OCI-LY1 (cell line): ENCODE measurements around the gene ASTN1.

Experiments used
- EZH2 ChIP-seq: fragments of 200-600 bp; sonication (generic), shearing (Covaris generic); IDR thresholded peaks from 2 replicates; pipeline ENCODE4 v1.8.0; 2017; ENCODE audit warnings: borderline replicate concordance, mixed run types, mild to moderate bottlenecking, antibody characterized with exemption, low read length, moderate library complexity, mixed read lengths
- TF ChIP-seq, protein P1 (sequence below): fragments of 200-600 bp; sonication (generic), shearing (Covaris generic); IDR thresholded peaks from 2 replicates; pipeline ENCODE4 v1.5.1; 2017; ENCODE audit warnings: mild to moderate bottlenecking, antibody characterized with exemption, low read length, moderate library complexity, mixed read lengths

DNA sequence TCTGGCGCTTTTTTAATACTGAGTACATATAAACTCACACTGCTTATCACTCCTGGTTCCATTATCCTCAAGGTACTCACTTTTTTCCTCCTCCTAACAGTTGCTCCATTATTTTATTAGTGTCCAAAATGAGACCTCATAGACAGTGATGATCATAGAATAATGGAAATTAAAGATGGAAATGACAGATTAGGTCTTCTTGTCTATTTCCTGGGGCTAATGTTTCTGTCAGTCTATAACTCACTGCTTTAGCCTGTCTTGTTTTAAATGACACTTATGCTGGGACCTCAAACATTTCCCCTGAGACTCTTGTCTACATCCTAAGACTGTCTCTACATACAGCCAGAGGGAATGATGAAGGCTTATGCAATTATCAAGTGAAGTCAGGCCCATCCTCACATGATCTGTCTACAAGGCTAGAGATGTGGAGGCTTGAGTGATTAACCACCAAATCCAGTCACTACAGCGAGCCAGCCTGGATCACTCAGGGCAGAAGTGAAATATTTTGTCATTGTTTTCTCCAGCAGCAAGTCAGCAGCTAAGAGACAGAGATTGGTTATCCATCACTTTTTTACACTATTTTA, 152.1 kb downstream of the ASTN1 start:
- TF ChIP-seq, protein P1, sequence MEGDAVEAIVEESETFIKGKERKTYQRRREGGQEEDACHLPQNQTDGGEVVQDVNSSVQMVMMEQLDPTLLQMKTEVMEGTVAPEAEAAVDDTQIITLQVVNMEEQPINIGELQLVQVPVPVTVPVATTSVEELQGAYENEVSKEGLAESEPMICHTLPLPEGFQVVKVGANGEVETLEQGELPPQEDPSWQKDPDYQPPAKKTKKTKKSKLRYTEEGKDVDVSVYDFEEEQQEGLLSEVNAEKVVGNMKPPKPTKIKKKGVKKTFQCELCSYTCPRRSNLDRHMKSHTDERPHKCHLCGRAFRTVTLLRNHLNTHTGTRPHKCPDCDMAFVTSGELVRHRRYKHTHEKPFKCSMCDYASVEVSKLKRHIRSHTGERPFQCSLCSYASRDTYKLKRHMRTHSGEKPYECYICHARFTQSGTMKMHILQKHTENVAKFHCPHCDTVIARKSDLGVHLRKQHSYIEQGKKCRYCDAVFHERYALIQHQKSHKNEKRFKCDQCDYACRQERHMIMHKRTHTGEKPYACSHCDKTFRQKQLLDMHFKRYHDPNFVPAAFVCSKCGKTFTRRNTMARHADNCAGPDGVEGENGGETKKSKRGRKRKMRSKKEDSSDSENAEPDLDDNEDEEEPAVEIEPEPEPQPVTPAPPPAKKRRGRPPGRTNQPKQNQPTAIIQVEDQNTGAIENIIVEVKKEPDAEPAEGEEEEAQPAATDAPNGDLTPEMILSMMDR: no peak
- TF ChIP-seq EZH2: no peak
